Spleen (tissue), 11 donors: ENCODE data around the gene USP6NL. TPM values are rescaled to one million over a fixed set of nuclear protein-coding genes. Genes with fewer than 3 reads are reported as not detected.

Source experiments
- DNase-seq: peaks from one replicate; pipeline ENCODE4 v3.0.0-alpha.2; 2020
- H3K27ac ChIP-seq, 8 donors: fragments of 200-600 bp; sonication (generic) in 7 of 8; 1 replicate in 4 of 8; 2 replicates in 4 of 8; pipeline versions ENCODE4 v1.5.0 to v1.8.0; 2016 to 2021; ENCODE audit warnings: inconsistent platforms in 4 of 8, mild to moderate bottlenecking in 4 of 8, moderate library complexity in 1 of 8
- H3K27me3 ChIP-seq, 7 donors: fragments of 200-600 bp; sonication (generic) in 6 of 7; replicated peaks in 1 of 7; 1 replicate in 4 of 7; 2 replicates in 3 of 7; pipeline versions ENCODE4 v1.5.0 to v1.8.0; 2016 to 2021; ENCODE audit warnings: inconsistent platforms in 3 of 7, mild to moderate bottlenecking in 1 of 7
- H3K36me3 ChIP-seq, 6 donors: fragments of 200-600 bp; sonication (generic) in 5 of 6; 1 replicate in 4 of 6; 2 replicates in 2 of 6; pipeline versions ENCODE4 v1.5.0 to v1.8.0; 2016 to 2021; ENCODE audit warnings: inconsistent platforms in 2 of 6
- H3K4me1 ChIP-seq, 6 donors: fragments of 200-600 bp; sonication (generic) in 5 of 6; 1 replicate in 3 of 6; 2 replicates in 3 of 6; pipeline versions ENCODE4 v1.5.0 to v1.8.0; 2016 to 2021; ENCODE audit warnings: inconsistent platforms in 3 of 6
- H3K4me3 ChIP-seq, 8 donors: fragments of 200-600 bp; sonication (generic) in 7 of 8; 1 replicate in 4 of 8; 2 replicates in 4 of 8; pipeline versions ENCODE4 v1.5.0 to v1.8.0; 2016 to 2021; ENCODE audit warnings: inconsistent platforms in 4 of 8, mild to moderate bottlenecking in 4 of 8, moderate library complexity in 2 of 8
- H3K9me3 ChIP-seq, 8 donors: fragments of 200-600 bp; sonication (generic) in 7 of 8; 1 replicate in 4 of 8; 2 replicates in 4 of 8; pipeline versions ENCODE4 v1.5.0 to v1.8.0; 2016 to 2021; ENCODE audit warnings: inconsistent platforms in 4 of 8
- CTCF ChIP-seq, 11 experiments: fragments of 200-600 bp in 7 of 11; fragments of 450-650 bp in 4 of 11; sonication (generic) in 4 of 11; IDR thresholded peaks in 8 of 11; conservative IDR thresholded peaks in 3 of 11; 1 replicate in 7 of 11; 2 replicates in 4 of 11; pipeline versions ENCODE4 v1.4.0 to v1.8.0; 2016 to 2021; ENCODE audit warnings: antibody characterized with exemption in 11 of 11, inconsistent platforms in 4 of 11, mild to moderate bottlenecking in 1 of 11
- POLR2A ChIP-seq, 3 donors: fragments of 450-650 bp; IDR thresholded peaks; one replicate each; pipeline ENCODE4 v1.5.1; 2017; ENCODE audit warnings: antibody characterized with exemption in 3 of 3, mild to moderate bottlenecking in 1 of 3
- POLR2AphosphoS5 ChIP-seq, 3 donors: sonication (generic); formaldehyde crosslinking; IDR thresholded peaks; one replicate each; pipeline ENCODE4 v1.5.1; 2017; ENCODE audit warnings: antibody characterized with exemption in 3 of 3
- WGBS, 5 donors: extraction: QIAGEN DNeasy Blood & Tissue Kit in 3 of 5; methylation state at CpG; one replicate each; pipeline versions ENCODE4 v1.1.5 to v1.1.7; 2013 to 2018; 5-methylcytosine and 5-hydroxymethylcytosine counted together
- intact Hi-C: fragments of 100-400 bp; cut with DNase I; formaldehyde crosslinking; loops from one replicate; pipeline ENCODE4 v1.15.0; 2023; ENCODE audit warnings: low total_unique reads
- polyA plus RNA-seq, 3 donors: library from polyadenylated mRNA; stranded (reverse); fragments of 200-250 nt; gene quantifications; one replicate each; pipeline ENCODE4 v1.2.1, GENCODE V29; 2013
- total RNA-seq, 7 donors: library from RNA; depleted of rRNA in 3 of 7; stranded (reverse); fragments of >200 nt in 3 of 7; fragmentation: NEBNext Ultra II Directional in 4 of 7; extraction: Animal tissue kit (Norgen Biotek cat#: 25700) in 4 of 7; gene quantifications; one replicate each; pipeline versions ENCODE4 v1.1.0 to v1.2.1, GENCODE V29; 2016 to 2021
- donor health status: healthy with polysubstance abuse.
- donor health status: DM: no; HTN: no; CAD: no; lungs with moderate emphysema.
- donor health status: DM: no; HTN: no; CAD: no.
- donor health status: Bipolar disorder and iron deficiency.
- donor health status: healthy.
- donor health status: DM: no; HTN: no; CAD: no.
- donor health status: DM: yes; HTN: yes; CAD: no.

Gene USP6NL
- total and polyA plus RNA-seq, 10 donors = 11.0 to 51.7 (median 37.7) TPM

GRCh38 chr10:11424456-11425295, 186.8 kb downstream of the USP6NL start:
- Histone ChIP-seq H3K36me3 (no peaks in the 10 kb centered on the region), H3K27me3 (no peaks in the 10 kb centered on the region), H3K4me1 (peaks cover 0 to 4% (median 0%) of the 10 kb centered on the region in 6 donors), H3K9me3 (peaks cover 0 to 35% (median 24%) of the 10 kb centered on the region in 8 donors), H3K4me3 (no peak overlapping the region), H3K27ac (no peak overlapping the region)
- intact Hi-C loops = no loop called here
- TF ChIP-seq CTCF (IDR thresholded peaks at IDR 0.05 in 8 of 11, conservative IDR thresholded peaks at IDR 0.05 in 3 of 11) = peak; percentile 23 to 80 (median 55)
- no peak for TF ChIP-seq POLR2AphosphoS5 (IDR thresholded peaks at IDR 0.05)
- DNase-seq = no peak
- 49 to 64% (median 60%) methylated on average over 11 of the region's 11 CpGs for WGBS, 5 donors

- H3K4me3 ChIP-seq = no peak overlapping the region
- TF ChIP-seq POLR2A (IDR thresholded peaks at IDR 0.05) = no peak
- TF ChIP-seq POLR2AphosphoS5 (IDR thresholded peaks at IDR 0.05) = no peak
- TF ChIP-seq CTCF (IDR thresholded peaks at IDR 0.05 in 8 of 11, conservative IDR thresholded peaks at IDR 0.05 in 3 of 11) = no peak
- H3K4me1 ChIP-seq = no peaks in the 10 kb centered on the region
- H3K36me3 ChIP-seq = no peaks in the 10 kb centered on the region
- H3K27ac ChIP-seq = no peak overlapping the region
- WGBS, 5 donors = 69 to 94% (median 83%) methylated on average over 2 of the region's 2 CpGs
- DNase-seq = no peak
- intact Hi-C loops = no loop called here
- peaks cover 0 to 50% (median 42%) of the 10 kb centered on the region in 8 donors for H3K9me3 ChIP-seq
- H3K27me3 ChIP-seq = no peaks in the 10 kb centered on the region
These were observed 194.5 kb downstream of the USP6NL start for GRCh38 chr10:11416974-11417373.

- Histone ChIP-seq H3K4me3 (no peak overlapping the region), H3K9me3 (peaks cover 0 to 45% (median 33%) of the 10 kb centered on the region in 8 donors), H3K27me3 (no peaks in the 10 kb centered on the region), H3K4me1 (no peaks in the 10 kb centered on the region), H3K27ac (no peak overlapping the region), H3K36me3 (no peaks in the 10 kb centered on the region)
- DNase-seq = no peak
- intact Hi-C loops = no loop called here
- WGBS, 5 donors = 78 to 85% (median 82%) methylated on average over 5 of the region's 5 CpGs
- TF ChIP-seq POLR2AphosphoS5 (IDR thresholded peaks at IDR 0.05) = no peak
- TF ChIP-seq POLR2A (IDR thresholded peaks at IDR 0.05) = no peak
- no peak for TF ChIP-seq CTCF (IDR thresholded peaks at IDR 0.05 in 8 of 11, conservative IDR thresholded peaks at IDR 0.05 in 3 of 11)
These were observed 196.4 kb downstream of the USP6NL start for GRCh38 chr10:11415095-11415494.

DNA sequence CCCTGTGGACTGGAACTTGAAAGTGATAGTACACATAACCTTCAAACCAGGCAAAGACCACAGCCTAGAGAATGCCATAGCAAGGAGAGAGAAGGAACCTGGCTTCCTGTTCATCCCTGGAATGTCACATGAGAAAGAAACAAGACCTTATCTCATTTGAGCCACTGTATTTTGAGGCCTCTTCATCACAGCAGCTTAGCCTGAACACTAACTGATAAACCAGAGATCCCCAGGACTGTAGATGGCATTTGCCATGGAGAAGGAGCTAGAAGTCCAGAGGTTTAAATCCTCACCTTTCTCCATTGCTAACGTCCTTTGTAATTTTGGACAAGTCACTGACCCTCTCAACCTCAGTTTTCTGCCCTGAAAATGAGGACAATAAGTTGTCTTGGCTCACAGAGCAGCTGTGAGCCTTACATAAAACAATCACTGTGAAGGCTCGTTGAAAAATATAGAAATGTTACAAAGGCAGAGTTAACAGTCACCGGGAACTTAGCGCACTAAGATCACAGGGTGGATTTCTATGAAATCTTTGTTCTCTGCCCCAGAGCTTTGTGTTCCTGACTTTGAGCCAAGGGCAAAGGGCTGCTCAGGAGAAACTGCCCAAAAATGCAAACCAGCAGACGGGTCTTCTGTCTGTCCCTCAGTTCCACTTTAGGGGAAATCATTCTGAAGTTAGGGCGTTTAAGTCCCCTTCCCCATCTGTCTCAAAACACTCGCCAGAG, 197.0 kb downstream of the USP6NL start:
- 71 to 80% (median 76%) methylated on average over 7 of the region's 7 CpGs for WGBS, 5 donors
- H3K27ac ChIP-seq = no peak overlapping the region
- no peaks in the 10 kb centered on the region for H3K36me3 ChIP-seq
- intact Hi-C loops = no loop called here
- DNase-seq = no peak
- TF ChIP-seq CTCF (IDR thresholded peaks at IDR 0.05 in 8 of 11, conservative IDR thresholded peaks at IDR 0.05 in 3 of 11) = no peak
- no peak for TF ChIP-seq POLR2A (IDR thresholded peaks at IDR 0.05)
- no peak for TF ChIP-seq POLR2AphosphoS5 (IDR thresholded peaks at IDR 0.05)
- peaks cover 0 to 39% (median 27%) of the 10 kb centered on the region in 8 donors for H3K9me3 ChIP-seq
- H3K27me3 ChIP-seq = no peaks in the 10 kb centered on the region
- no peaks in the 10 kb centered on the region for H3K4me1 ChIP-seq
- H3K4me3 ChIP-seq = no peak overlapping the region
